OCI-LY1 (cell line): Measurements from ENCODE around the gene HDAC6.

Experiments
- H2AFZ ChIP-seq: fragments of 200-600 bp; sonication (generic), shearing (Covaris generic); 2 replicates; pipeline ENCODE4 v1.6.0; 2014; ENCODE audit warnings: antibody characterized with exemption, mild to moderate bottlenecking, low read length
- H3F3A ChIP-seq: fragments of 200-600 bp; sonication (generic), shearing (Covaris generic); 2 replicates; pipeline ENCODE4 v1.6.0; 2014; ENCODE audit warnings: mild to moderate bottlenecking, antibody characterized with exemption, low read length, moderate library complexity; ENCODE audit not compliant: insufficient read depth
- H3K27ac ChIP-seq: fragments of 200-600 bp; sonication (generic); 2 replicates; pipeline ENCODE4 v1.5.1; 2014; ENCODE audit warnings: low read length, mixed run types, mild to moderate bottlenecking, low read depth; ENCODE audit not compliant: poor library complexity, severe bottlenecking
- H3K27me3 ChIP-seq: fragments of 200-600 bp; sonication (generic); 2 replicates; pipeline ENCODE4 v1.6.0; 2014; ENCODE audit warnings: antibody characterized with exemption, mild to moderate bottlenecking, low read length, moderate library complexity; ENCODE audit not compliant: insufficient read depth
- H3K36me3 ChIP-seq: fragments of 200-600 bp; sonication (generic); 2 replicates; pipeline ENCODE4 v1.6.1; 2014; ENCODE audit warnings: mild to moderate bottlenecking, antibody characterized with exemption, low read length, moderate library complexity, mixed read lengths; ENCODE audit not compliant: insufficient read depth
- H3K4me1 ChIP-seq: fragments of 200-600 bp; sonication (generic); 2 replicates; pipeline ENCODE4 v1.5.1; 2014; ENCODE audit warnings: mild to moderate bottlenecking, low read length, moderate library complexity; ENCODE audit not compliant: insufficient read depth, severe bottlenecking
- H3K4me2 ChIP-seq: fragments of 200-600 bp; sonication (generic), shearing (Covaris generic); 2 replicates; pipeline ENCODE4 v1.6.1; 2014; ENCODE audit warnings: low read length
- H3K4me3 ChIP-seq: fragments of 200-600 bp; sonication (generic); 2 replicates; pipeline ENCODE4 v1.5.1; 2014; ENCODE audit warnings: low read length, low read depth, mild to moderate bottlenecking, mixed read lengths; ENCODE audit not compliant: poor library complexity, severe bottlenecking
- H3K79me2 ChIP-seq: fragments of 200-600 bp; shearing (Covaris generic); 2 replicates; pipeline ENCODE4 v1.6.1; 2016; ENCODE audit warnings: mixed run types, low read length, mixed read lengths; ENCODE audit not compliant: insufficient read depth
- H3K9ac ChIP-seq: fragments of 200-600 bp; sonication (generic), shearing (Covaris generic); 2 replicates; pipeline ENCODE4 v1.6.1; 2014; ENCODE audit warnings: mild to moderate bottlenecking, low read length, mixed read lengths
- H3K9me2 ChIP-seq: fragments of 200-600 bp; sonication (generic), shearing (Covaris generic); 2 replicates; pipeline ENCODE4 v1.6.1; 2014; ENCODE audit warnings: low read depth, mild to moderate bottlenecking, low read length, mixed read lengths
- H3K9me3 ChIP-seq: fragments of 200-600 bp; shearing (Covaris generic); 2 replicates; pipeline ENCODE4 v1.6.1; 2014; ENCODE audit warnings: low read length, mixed read lengths
- H4K20me1 ChIP-seq: fragments of 200-600 bp; sonication (generic), shearing (Covaris generic); 2 replicates; pipeline ENCODE4 v1.6.0; 2016; ENCODE audit warnings: mild to moderate bottlenecking, low read length; ENCODE audit not compliant: insufficient read depth
- CTCF ChIP-seq: fragments of 200-600 bp; sonication (generic), shearing (Covaris generic); IDR thresholded peaks from 2 replicates; pipeline ENCODE4 v1.5.1; 2017; ENCODE audit warnings: mild to moderate bottlenecking, antibody characterized with exemption, low read length, moderate library complexity, mixed read lengths
- EZH2 ChIP-seq: fragments of 200-600 bp; sonication (generic), shearing (Covaris generic); IDR thresholded peaks from 2 replicates; pipeline ENCODE4 v1.8.0; 2017; ENCODE audit warnings: borderline replicate concordance, mixed run types, mild to moderate bottlenecking, antibody characterized with exemption, low read length, moderate library complexity, mixed read lengths

HDAC6 gene

GRCh38 chrX:48784726-48785125, 17.1 kb upstream of the HDAC6 start:
- H3K4me1 ChIP-seq = no peaks in the 10 kb centered on the region
- no peak overlapping the region for H3K4me2 ChIP-seq
- H3K9me3 ChIP-seq = no peaks in the 10 kb centered on the region
- H3F3A ChIP-seq = no peaks in the 10 kb centered on the region
- no peaks in the 10 kb centered on the region for H3K9me2 ChIP-seq
- H2AFZ ChIP-seq = no peak overlapping the region
- TF ChIP-seq CTCF (no peak), EZH2 (no peak)
- H3K36me3 ChIP-seq = no peaks in the 10 kb centered on the region
- H3K27me3 ChIP-seq = no peaks in the 10 kb centered on the region
- H3K4me3 ChIP-seq = no peak overlapping the region
- no peaks in the 10 kb centered on the region for H3K79me2 ChIP-seq
- no peaks in the 10 kb centered on the region for H4K20me1 ChIP-seq
- no peak overlapping the region for H3K27ac ChIP-seq
- H3K9ac ChIP-seq = no peak overlapping the region

- Histone ChIP-seq H4K20me1 (no peaks in the 10 kb centered on the region), H3K79me2 (no peaks in the 10 kb centered on the region), H3K4me1 (no peaks in the 10 kb centered on the region), H3K36me3 (no peaks in the 10 kb centered on the region), H3K9me3 (no peaks in the 10 kb centered on the region), H3K27ac (no peak overlapping the region), H3K4me3 (no peak overlapping the region), H3F3A (no peaks in the 10 kb centered on the region), H3K9me2 (no peaks in the 10 kb centered on the region), H3K9ac (no peak overlapping the region), H2AFZ (no peak overlapping the region), H3K4me2 (no peak overlapping the region), H3K27me3 (no peaks in the 10 kb centered on the region)
- TF ChIP-seq EZH2 = no peak
- TF ChIP-seq CTCF = no peak
Observed at GRCh38 chrX:48785186-48785539, 16.7 kb upstream of the HDAC6 start.

GRCh38 chrX:48785540-48786214, 16.2 kb upstream of the HDAC6 start:
- TF ChIP-seq CTCF = no peak
- TF ChIP-seq EZH2 = no peak
- no peaks in the 10 kb centered on the region for H3F3A ChIP-seq
- H2AFZ ChIP-seq = no peak overlapping the region
- no peaks in the 10 kb centered on the region for H3K9me3 ChIP-seq
- H3K27me3 ChIP-seq = no peaks in the 10 kb centered on the region
- no peak overlapping the region for H3K4me2 ChIP-seq
- H3K36me3 ChIP-seq = no peaks in the 10 kb centered on the region
- no peaks in the 10 kb centered on the region for H3K79me2 ChIP-seq
- H3K4me1 ChIP-seq = no peaks in the 10 kb centered on the region
- no peak overlapping the region for H3K9ac ChIP-seq
- H3K9me2 ChIP-seq = no peaks in the 10 kb centered on the region
- no peaks in the 10 kb centered on the region for H4K20me1 ChIP-seq
- no peak overlapping the region for H3K4me3 ChIP-seq
- no peak overlapping the region for H3K27ac ChIP-seq
